ENCODE data around the gene PLXNA2.

Gene PLXNA2

DNA sequence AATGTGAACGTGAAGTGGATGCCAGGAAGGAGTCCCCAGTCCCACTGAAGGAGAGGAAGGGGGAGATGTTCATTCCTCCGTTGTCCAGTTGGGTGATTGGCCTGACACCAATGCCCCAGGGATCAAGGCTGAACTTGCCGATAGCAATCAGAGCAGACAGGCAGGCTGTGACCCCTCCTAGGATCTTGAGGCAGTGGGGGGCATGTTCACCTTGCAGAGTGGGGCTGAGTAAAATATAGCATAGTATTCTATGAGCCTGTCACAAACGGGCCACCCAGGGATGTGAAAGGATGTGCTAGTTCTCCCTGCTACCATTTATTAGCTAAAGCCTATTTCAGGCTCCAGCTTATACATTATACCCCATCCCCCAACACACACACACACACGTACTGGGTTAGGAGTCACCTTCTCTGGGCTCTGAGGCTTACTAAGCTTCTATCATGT lies 252.6 kb downstream of the PLXNA2 start:
- no peak for DNase-seq (ENCODE audit: extremely low read depth, low read depth)
- TF ChIP-seq, protein P1, sequence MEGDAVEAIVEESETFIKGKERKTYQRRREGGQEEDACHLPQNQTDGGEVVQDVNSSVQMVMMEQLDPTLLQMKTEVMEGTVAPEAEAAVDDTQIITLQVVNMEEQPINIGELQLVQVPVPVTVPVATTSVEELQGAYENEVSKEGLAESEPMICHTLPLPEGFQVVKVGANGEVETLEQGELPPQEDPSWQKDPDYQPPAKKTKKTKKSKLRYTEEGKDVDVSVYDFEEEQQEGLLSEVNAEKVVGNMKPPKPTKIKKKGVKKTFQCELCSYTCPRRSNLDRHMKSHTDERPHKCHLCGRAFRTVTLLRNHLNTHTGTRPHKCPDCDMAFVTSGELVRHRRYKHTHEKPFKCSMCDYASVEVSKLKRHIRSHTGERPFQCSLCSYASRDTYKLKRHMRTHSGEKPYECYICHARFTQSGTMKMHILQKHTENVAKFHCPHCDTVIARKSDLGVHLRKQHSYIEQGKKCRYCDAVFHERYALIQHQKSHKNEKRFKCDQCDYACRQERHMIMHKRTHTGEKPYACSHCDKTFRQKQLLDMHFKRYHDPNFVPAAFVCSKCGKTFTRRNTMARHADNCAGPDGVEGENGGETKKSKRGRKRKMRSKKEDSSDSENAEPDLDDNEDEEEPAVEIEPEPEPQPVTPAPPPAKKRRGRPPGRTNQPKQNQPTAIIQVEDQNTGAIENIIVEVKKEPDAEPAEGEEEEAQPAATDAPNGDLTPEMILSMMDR (IDR thresholded peaks at IDR 0.05; ENCODE audit: low read depth, low read length, missing control alignments), result no peak
- H3K4me3 ChIP-seq (replicated peaks; ENCODE audit: low read depth, low read length), result no peak overlapping the region

DNA sequence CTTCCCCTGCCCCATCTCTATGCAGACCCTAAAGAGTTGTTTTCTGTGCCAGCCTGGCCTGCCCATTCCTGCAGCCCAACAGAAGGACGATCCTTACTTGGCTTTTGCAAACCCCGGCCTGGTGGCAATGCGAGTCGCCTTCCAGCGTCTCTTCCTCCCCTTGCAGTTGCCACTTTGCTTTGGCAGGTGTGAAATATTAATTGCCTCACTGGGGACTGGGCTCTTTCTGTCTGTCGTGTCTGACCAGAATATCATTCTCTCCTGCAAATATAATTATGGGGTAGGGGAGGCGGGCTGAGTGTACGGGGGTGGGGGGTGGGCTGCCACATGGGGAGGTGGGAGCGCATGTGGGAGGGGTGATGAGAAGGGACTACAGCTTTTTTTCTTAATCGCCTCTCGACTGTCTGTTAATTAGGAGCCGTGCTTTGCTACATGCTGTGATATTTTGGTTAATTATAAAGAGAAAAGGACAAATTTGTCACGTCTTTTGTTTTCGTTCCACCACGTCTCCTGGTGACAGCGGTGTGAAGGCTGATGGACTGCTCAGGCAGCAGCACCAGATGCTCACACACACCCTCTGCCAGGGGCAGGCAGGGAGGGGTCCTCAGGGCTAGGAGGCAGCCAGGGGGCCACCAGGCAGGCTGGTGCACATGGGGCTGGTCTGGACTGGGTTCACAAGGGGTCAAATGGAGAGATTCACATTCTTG lies 253.2 kb downstream of the PLXNA2 start:
- TF ChIP-seq, protein P1 (IDR thresholded peaks at IDR 0.05; ENCODE audit: low read depth, low read length, missing control alignments), result no peak
- no peak overlapping the region for H3K4me3 ChIP-seq (replicated peaks; ENCODE audit: low read depth, low read length)
- DNase-seq (ENCODE audit: extremely low read depth, low read depth), result no peak

DNA sequence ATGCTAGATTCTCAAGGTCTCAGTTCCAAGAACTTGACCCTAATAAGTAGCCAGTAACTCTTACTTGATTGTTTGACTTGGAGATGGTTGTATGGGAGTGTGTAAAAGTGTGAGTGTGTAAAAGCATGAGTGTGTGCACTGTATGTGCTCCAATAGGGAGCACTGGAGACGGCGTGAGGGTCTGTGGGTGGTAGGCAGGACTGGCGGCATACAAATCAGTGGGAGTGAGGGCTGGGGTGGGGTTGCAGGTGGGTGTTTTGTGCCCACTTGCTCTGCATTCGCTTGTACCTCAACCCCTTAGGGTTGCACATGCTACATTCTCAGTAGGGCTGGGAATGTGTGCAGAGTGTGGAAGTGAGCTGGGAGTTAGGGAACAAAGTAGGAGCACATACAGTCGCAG lies 253.7 kb downstream of the PLXNA2 start:
- TF ChIP-seq, protein P1 (IDR thresholded peaks at IDR 0.05; ENCODE audit: low read depth, low read length, missing control alignments), result no peak
- H3K4me3 ChIP-seq (replicated peaks; ENCODE audit: low read depth, low read length), result no peak overlapping the region
- no peak for DNase-seq (ENCODE audit: extremely low read depth, low read depth)

DNA sequence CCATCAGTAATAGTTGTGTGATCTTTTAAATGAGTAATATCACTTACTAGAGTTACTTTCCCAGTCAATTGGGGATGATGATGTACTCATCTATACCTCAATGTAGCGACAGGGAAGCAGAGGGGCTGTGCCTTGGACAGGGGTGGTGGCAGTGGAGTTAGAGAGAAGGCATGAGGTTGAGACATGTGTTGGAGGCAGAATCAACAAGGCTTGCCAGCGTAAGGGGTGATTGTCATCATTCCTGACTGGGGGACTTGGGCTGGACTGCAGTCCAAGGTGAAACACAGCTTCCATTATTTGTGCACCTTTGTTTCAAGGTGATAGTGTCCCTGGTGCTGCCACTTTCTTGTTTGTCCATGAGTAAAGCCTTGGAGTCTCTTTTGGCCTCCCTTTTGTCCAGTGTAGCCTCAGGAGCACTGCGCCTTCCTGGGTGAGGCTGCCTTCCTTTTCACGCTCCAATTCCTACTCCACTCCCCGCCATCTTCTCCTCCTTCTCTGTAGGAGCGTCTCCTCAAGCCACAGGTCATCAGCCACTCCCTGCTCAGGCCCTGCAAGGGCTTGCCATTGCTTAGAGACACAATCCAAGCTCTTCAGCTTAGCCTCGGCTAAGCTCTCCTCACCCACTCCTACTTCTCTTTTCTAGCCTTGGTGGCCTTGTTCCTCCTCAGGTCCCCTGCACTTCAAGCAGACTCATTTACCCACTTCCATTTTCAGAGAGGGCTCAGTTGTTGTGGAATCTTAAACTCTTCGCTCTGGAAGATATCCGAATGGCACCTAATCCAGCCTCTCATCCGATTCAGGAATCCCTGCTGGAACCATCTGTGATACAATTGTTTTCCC lies 255.6 kb downstream of the PLXNA2 start:
- no peak overlapping the region for H3K4me3 ChIP-seq (replicated peaks; ENCODE audit: low read depth, low read length)
- DNase-seq (ENCODE audit: extremely low read depth, low read depth), result no peak
- TF ChIP-seq, protein P1 (IDR thresholded peaks at IDR 0.05; ENCODE audit: low read depth, low read length, missing control alignments), result no peak

DNA sequence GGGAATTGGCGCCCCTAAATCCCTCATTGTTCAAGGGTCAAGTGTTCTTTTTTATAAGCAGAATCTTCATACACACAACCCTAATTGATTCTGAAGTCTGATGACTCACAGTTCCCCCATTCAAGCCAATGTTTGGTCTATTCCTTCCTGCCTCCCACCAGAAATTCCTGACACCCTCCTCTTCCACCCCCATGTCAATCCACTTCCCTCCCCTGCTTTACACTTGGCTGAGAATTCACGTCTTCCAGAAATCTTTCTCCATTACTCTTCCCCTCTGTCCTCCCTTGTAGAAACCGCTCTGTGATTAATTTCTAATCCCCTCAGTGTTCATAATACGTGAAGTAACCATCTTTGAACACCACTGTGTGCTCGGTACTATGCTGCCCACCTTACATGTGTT lies 257.0 kb downstream of the PLXNA2 start:
- H3K4me3 ChIP-seq (replicated peaks; ENCODE audit: low read depth, low read length), result no peak overlapping the region
- no peak for DNase-seq (ENCODE audit: extremely low read depth, low read depth)
- TF ChIP-seq, protein P1 (IDR thresholded peaks at IDR 0.05; ENCODE audit: low read depth, low read length, missing control alignments), result no peak

DNA sequence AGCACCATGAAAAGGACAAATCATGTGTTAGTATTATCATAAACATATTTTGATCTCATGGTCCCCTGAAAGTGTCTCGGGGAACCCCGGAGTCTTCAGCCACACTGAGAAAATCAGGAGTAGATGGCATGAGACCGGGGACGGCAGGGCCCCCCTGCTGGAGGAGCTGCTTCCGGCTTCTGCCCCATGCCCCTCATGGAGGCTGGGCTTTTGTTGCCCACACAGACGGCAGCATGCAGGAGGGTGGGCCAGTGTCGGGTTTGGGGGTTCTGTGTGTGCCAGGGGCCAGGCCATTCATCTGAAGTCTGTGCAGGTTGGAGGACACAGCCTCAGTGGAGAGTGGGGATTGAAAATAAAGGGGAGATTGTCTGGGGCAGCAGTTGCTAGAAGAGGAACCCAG lies 258.2 kb downstream of the PLXNA2 start:
- no peak for DNase-seq (ENCODE audit: extremely low read depth, low read depth)
- H3K4me3 ChIP-seq (replicated peaks; ENCODE audit: low read depth, low read length), result no peak overlapping the region
- TF ChIP-seq, protein P1 (IDR thresholded peaks at IDR 0.05; ENCODE audit: low read depth, low read length, missing control alignments), result no peak

Data from HFF-Myc (cell line).